HEK293 (cell line): ENCODE measurements around the gene LYST.

Experiments used
- HOXA7 ChIP-seq: sonication (generic); formaldehyde crosslinking; IDR thresholded peaks from 2 replicates; pipeline ENCODE4 v1.8.1; 2022; ENCODE audit warnings: missing genetic modification reagents, borderline replicate concordance
- HOXC10 ChIP-seq: sonication (generic); formaldehyde crosslinking; IDR thresholded peaks from 2 replicates; pipeline ENCODE4 v1.8.1; 2023; ENCODE audit warnings: mild to moderate bottlenecking, missing genetic modification reagents
- PATZ1 ChIP-seq: fragments of 450-650 bp; formaldehyde crosslinking; IDR thresholded peaks from 2 replicates; pipeline ENCODE4 v1.5.1; 2016; ENCODE audit warnings: missing biosample characterization, missing genetic modification characterization
- SCRT1 ChIP-seq: fragments of 450-650 bp; formaldehyde crosslinking; IDR thresholded peaks from 2 replicates; pipeline ENCODE4 v1.5.1; 2016; ENCODE audit warnings: missing biosample characterization, missing genetic modification characterization, borderline replicate concordance
- YY1 ChIP-seq: fragments of 450-650 bp; formaldehyde crosslinking; IDR thresholded peaks from 2 replicates; pipeline ENCODE4 v1.5.1; 2018; ENCODE audit warnings: missing biosample characterization, missing genetic modification characterization
- ZNF10 ChIP-seq: fragments of 450-650 bp; formaldehyde crosslinking; IDR thresholded peaks from 2 replicates; pipeline ENCODE4 v1.5.1; 2017; ENCODE audit warnings: missing biosample characterization, missing genetic modification characterization
- ZNF184 ChIP-seq: fragments of 450-650 bp; IDR thresholded peaks from 2 replicates; pipeline ENCODE4 v1.5.1; 2018; ENCODE audit warnings: missing biosample characterization, mild to moderate bottlenecking, missing genetic modification characterization
- ZNF248 ChIP-seq: fragments of 450-650 bp; formaldehyde crosslinking; IDR thresholded peaks from 2 replicates; pipeline ENCODE4 v1.5.1; 2017; ENCODE audit warnings: missing biosample characterization, missing genetic modification characterization
- ZNF302 ChIP-seq: fragments of 450-650 bp; formaldehyde crosslinking; IDR thresholded peaks from 2 replicates; pipeline ENCODE4 v1.5.1; 2016; ENCODE audit warnings: missing biosample characterization, missing genetic modification characterization, low read depth
- ZNF501 ChIP-seq: fragments of 450-650 bp; formaldehyde crosslinking; IDR thresholded peaks from 2 replicates; pipeline ENCODE4 v1.5.1; 2016; ENCODE audit warnings: missing biosample characterization, missing genetic modification characterization
- ZNF514 ChIP-seq: fragments of 450-650 bp; formaldehyde crosslinking; IDR thresholded peaks from 2 replicates; pipeline ENCODE4 v1.5.1; 2016; ENCODE audit warnings: missing biosample characterization, missing genetic modification characterization
- TF ChIP-seq, protein P1 (sequence below): fragments of 450-650 bp; formaldehyde crosslinking; IDR thresholded peaks from 2 replicates; pipeline ENCODE4 v1.5.1; 2016; ENCODE audit warnings: missing biosample characterization, missing genetic modification characterization
- TF ChIP-seq, protein P2 (sequence below): sonication (generic); formaldehyde crosslinking; IDR thresholded peaks from 2 replicates; pipeline ENCODE4 v1.8.1; 2022; ENCODE audit warnings: mild to moderate bottlenecking, moderate library complexity, missing genetic modification reagents
- TF ChIP-seq, protein P3 (sequence below): fragments of 450-650 bp; formaldehyde crosslinking; IDR thresholded peaks from 2 replicates; pipeline ENCODE4 v1.5.1; 2016; ENCODE audit warnings: missing biosample characterization, missing genetic modification characterization, borderline replicate concordance

DNA sequence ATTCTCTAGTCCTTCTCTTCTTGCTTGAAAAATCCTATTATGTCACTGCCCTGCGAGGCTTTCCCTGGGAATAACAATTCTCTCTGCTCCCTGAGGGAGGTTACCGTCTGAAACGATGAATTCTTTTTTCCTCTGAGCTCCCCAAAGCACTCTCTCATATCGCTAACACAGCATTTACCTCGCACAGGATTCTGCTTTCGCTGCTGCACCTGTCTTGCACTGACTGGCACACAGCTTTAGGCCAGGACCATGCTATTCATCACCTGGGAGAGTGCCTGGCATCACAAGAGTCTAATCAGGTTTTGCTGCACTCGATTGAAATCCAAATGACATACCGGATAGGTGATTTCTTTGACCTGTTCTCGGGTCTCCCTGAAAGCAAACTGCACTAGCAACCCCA, 164.3 kb downstream of the LYST start:
- TF ChIP-seq, protein P1, sequence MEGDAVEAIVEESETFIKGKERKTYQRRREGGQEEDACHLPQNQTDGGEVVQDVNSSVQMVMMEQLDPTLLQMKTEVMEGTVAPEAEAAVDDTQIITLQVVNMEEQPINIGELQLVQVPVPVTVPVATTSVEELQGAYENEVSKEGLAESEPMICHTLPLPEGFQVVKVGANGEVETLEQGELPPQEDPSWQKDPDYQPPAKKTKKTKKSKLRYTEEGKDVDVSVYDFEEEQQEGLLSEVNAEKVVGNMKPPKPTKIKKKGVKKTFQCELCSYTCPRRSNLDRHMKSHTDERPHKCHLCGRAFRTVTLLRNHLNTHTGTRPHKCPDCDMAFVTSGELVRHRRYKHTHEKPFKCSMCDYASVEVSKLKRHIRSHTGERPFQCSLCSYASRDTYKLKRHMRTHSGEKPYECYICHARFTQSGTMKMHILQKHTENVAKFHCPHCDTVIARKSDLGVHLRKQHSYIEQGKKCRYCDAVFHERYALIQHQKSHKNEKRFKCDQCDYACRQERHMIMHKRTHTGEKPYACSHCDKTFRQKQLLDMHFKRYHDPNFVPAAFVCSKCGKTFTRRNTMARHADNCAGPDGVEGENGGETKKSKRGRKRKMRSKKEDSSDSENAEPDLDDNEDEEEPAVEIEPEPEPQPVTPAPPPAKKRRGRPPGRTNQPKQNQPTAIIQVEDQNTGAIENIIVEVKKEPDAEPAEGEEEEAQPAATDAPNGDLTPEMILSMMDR (tag by site-specific recombination) = no peak
- TF ChIP-seq HOXC10 (CRISPR knock-in tag) (no peak), PATZ1 (no peak), ZNF184 (tag by site-specific recombination) (no peak), ZNF514 (tag by site-specific recombination) (no peak), SCRT1 (tag by site-specific recombination) (no peak), YY1 (tag by site-specific recombination) (no peak), ZNF302 (no peak), ZNF501 (tag by site-specific recombination) (no peak), ZNF248 (tag by site-specific recombination) (no peak), HOXA7 (CRISPR knock-in tag) (no peak), ZNF10 (no peak)
- TF ChIP-seq, protein P2, sequence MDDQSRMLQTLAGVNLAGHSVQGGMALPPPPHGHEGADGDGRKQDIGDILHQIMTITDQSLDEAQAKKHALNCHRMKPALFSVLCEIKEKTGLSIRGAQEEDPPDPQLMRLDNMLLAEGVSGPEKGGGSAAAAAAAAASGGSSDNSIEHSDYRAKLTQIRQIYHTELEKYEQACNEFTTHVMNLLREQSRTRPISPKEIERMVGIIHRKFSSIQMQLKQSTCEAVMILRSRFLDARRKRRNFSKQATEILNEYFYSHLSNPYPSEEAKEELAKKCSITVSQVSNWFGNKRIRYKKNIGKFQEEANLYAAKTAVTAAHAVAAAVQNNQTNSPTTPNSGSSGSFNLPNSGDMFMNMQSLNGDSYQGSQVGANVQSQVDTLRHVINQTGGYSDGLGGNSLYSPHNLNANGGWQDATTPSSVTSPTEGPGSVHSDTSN (CRISPR knock-in tag) = no peak
- TF ChIP-seq, protein P3, sequence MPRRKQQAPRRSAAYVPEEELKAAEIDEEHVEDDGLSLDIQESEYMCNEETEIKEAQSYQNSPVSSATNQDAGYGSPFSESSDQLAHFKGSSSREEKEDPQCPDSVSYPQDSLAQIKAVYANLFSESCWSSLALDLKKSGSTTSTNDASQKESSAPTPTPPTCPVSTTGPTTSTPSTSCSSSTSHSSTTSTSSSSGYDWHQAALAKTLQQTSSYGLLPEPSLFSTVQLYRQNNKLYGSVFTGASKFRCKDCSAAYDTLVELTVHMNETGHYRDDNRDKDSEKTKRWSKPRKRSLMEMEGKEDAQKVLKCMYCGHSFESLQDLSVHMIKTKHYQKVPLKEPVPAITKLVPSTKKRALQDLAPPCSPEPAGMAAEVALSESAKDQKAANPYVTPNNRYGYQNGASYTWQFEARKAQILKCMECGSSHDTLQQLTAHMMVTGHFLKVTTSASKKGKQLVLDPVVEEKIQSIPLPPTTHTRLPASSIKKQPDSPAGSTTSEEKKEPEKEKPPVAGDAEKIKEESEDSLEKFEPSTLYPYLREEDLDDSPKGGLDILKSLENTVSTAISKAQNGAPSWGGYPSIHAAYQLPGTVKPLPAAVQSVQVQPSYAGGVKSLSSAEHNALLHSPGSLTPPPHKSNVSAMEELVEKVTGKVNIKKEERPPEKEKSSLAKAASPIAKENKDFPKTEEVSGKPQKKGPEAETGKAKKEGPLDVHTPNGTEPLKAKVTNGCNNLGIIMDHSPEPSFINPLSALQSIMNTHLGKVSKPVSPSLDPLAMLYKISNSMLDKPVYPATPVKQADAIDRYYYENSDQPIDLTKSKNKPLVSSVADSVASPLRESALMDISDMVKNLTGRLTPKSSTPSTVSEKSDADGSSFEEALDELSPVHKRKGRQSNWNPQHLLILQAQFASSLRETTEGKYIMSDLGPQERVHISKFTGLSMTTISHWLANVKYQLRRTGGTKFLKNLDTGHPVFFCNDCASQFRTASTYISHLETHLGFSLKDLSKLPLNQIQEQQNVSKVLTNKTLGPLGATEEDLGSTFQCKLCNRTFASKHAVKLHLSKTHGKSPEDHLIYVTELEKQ (tag by site-specific recombination) = no peak
